ENCODE results near the gene S1PR5. TPM values are rescaled to one million over a fixed set of nuclear protein-coding genes. Genes with fewer than 3 reads are reported as not detected.

The S1PR5 gene
- total and polyA plus RNA-seq, 4 donors: 0.17 to 0.56 (median 0.34) TPM

- TF ChIP-seq, protein P1, sequence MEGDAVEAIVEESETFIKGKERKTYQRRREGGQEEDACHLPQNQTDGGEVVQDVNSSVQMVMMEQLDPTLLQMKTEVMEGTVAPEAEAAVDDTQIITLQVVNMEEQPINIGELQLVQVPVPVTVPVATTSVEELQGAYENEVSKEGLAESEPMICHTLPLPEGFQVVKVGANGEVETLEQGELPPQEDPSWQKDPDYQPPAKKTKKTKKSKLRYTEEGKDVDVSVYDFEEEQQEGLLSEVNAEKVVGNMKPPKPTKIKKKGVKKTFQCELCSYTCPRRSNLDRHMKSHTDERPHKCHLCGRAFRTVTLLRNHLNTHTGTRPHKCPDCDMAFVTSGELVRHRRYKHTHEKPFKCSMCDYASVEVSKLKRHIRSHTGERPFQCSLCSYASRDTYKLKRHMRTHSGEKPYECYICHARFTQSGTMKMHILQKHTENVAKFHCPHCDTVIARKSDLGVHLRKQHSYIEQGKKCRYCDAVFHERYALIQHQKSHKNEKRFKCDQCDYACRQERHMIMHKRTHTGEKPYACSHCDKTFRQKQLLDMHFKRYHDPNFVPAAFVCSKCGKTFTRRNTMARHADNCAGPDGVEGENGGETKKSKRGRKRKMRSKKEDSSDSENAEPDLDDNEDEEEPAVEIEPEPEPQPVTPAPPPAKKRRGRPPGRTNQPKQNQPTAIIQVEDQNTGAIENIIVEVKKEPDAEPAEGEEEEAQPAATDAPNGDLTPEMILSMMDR (IDR thresholded peaks at IDR 0.05; ENCODE audit: low read depth, low read length, missing input control): no peak
- TF ChIP-seq TAF1 (conservative IDR thresholded peaks at IDR 0.05): no peak
- no peak for TF ChIP-seq YY1 (IDR thresholded peaks at IDR 0.05)
- TF ChIP-seq SP1 (IDR thresholded peaks at IDR 0.05): no peak
- no peak for TF ChIP-seq HNF4A (conservative IDR thresholded peaks at IDR 0.05)
- no peak for TF ChIP-seq EGR1 (IDR thresholded peaks at IDR 0.05; ENCODE audit: low read depth in 2 of 2)
- no peak for TF ChIP-seq NR2F2 (IDR thresholded peaks at IDR 0.05)
Measured at GRCh38 chr19:10519421-10519820, 2.2 kb upstream of the S1PR5 start (continued).

- Histone ChIP-seq H3K27ac (ENCODE audit: low read depth in 1 of 2, low read length in 2 of 2) (peak overlapping the region in 1 of 2 donors; percentile 9), H3K36me3 (ENCODE audit: control insufficient read depth in 4 of 4, insufficient read depth in 3 of 4, low read depth in 1 of 4, low read length in 3 of 4) (no peaks in the 10 kb centered on the region), H3K9ac (ENCODE audit: low read depth in 1 of 2, low read length in 2 of 2) (no peak overlapping the region), H3K4me3 (ENCODE audit: low read depth in 1 of 3, low read length in 3 of 3) (no peak overlapping the region), H3K27me3 (ENCODE audit: control insufficient read depth in 4 of 4, insufficient read depth in 4 of 4, low read length in 3 of 4) (peaks cover 2 to 18% (median 3%) of the 10 kb centered on the region in 4 donors), H3K9me3 (ENCODE audit: control insufficient read depth in 4 of 4, low read length in 3 of 4) (no peaks in the 10 kb centered on the region), H3K4me1 (ENCODE audit: control insufficient read depth in 4 of 4, insufficient read depth in 4 of 4, low read length in 3 of 4) (peaks cover 2 to 27% (median 11%) of the 10 kb centered on the region in 4 donors)
- WGBS: 14% methylated on average over 33 of the region's 33 CpGs
- TF ChIP-seq GABPA (IDR thresholded peaks at IDR 0.05 in 1 of 2, conservative IDR thresholded peaks at IDR 0.05 in 1 of 2) (no peak), FOXA1 (IDR thresholded peaks at IDR 0.05) (no peak), JUND (IDR thresholded peaks at IDR 0.05) (no peak)
- TF ChIP-seq, protein P2, sequence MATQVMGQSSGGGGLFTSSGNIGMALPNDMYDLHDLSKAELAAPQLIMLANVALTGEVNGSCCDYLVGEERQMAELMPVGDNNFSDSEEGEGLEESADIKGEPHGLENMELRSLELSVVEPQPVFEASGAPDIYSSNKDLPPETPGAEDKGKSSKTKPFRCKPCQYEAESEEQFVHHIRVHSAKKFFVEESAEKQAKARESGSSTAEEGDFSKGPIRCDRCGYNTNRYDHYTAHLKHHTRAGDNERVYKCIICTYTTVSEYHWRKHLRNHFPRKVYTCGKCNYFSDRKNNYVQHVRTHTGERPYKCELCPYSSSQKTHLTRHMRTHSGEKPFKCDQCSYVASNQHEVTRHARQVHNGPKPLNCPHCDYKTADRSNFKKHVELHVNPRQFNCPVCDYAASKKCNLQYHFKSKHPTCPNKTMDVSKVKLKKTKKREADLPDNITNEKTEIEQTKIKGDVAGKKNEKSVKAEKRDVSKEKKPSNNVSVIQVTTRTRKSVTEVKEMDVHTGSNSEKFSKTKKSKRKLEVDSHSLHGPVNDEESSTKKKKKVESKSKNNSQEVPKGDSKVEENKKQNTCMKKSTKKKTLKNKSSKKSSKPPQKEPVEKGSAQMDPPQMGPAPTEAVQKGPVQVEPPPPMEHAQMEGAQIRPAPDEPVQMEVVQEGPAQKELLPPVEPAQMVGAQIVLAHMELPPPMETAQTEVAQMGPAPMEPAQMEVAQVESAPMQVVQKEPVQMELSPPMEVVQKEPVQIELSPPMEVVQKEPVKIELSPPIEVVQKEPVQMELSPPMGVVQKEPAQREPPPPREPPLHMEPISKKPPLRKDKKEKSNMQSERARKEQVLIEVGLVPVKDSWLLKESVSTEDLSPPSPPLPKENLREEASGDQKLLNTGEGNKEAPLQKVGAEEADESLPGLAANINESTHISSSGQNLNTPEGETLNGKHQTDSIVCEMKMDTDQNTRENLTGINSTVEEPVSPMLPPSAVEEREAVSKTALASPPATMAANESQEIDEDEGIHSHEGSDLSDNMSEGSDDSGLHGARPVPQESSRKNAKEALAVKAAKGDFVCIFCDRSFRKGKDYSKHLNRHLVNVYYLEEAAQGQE (IDR thresholded peaks at IDR 0.05): no peak
- DNase-seq (ENCODE audit: low spot score): no peak
Measured at GRCh38 chr19:10518444-10519361, 1.5 kb upstream of the S1PR5 start.

GRCh38 chr19:10517760-10518443 lies 655 bp upstream of the S1PR5 start:
- Histone ChIP-seq H3K27me3 (ENCODE audit: control insufficient read depth in 4 of 4, insufficient read depth in 4 of 4, low read length in 3 of 4) (peaks cover 2 to 21% (median 4%) of the 10 kb centered on the region in 4 donors), H3K36me3 (ENCODE audit: control insufficient read depth in 4 of 4, insufficient read depth in 3 of 4, low read depth in 1 of 4, low read length in 3 of 4) (no peaks in the 10 kb centered on the region), H3K27ac (ENCODE audit: low read depth in 1 of 2, low read length in 2 of 2) (peak overlapping the region in 1 of 2 donors; percentile 28), H3K9me3 (ENCODE audit: control insufficient read depth in 4 of 4, low read length in 3 of 4) (no peaks in the 10 kb centered on the region), H3K4me1 (ENCODE audit: control insufficient read depth in 4 of 4, insufficient read depth in 4 of 4, low read length in 3 of 4) (peaks cover 2 to 27% (median 11%) of the 10 kb centered on the region in 4 donors), H3K4me3 (ENCODE audit: low read depth in 1 of 3, low read length in 3 of 3) (peak overlapping the region in 1 of 3 donors; percentile 27), H3K9ac (ENCODE audit: low read depth in 1 of 2, low read length in 2 of 2) (no peak overlapping the region)
- WGBS: 4% methylated on average over 27 of the region's 27 CpGs
- TF ChIP-seq TAF1 (conservative IDR thresholded peaks at IDR 0.05) (no peak), FOXA2 (IDR thresholded peaks at IDR 0.05) (no peak), GABPA (IDR thresholded peaks at IDR 0.05 in 1 of 2, conservative IDR thresholded peaks at IDR 0.05 in 1 of 2) (no peak), RXRA (IDR thresholded peaks at IDR 0.05) (no peak)
- no peak for DNase-seq (ENCODE audit: low spot score)

Measured in liver (tissue), 9 donors.